SU-DHL-6 (cell line): ENCODE results near the gene SLC43A1.

Experiments
- EZH2phosphoT487 ChIP-seq: fragments of 200-600 bp; sonication (generic), shearing (Covaris generic); conservative IDR thresholded peaks from 2 replicates; pipeline ENCODE4 v1.6.1; 2018; ENCODE audit warnings: mild to moderate bottlenecking, antibody characterized with exemption, low read length, moderate library complexity, mixed read lengths
- TF ChIP-seq, protein P1 (sequence below): fragments of 200-600 bp; sonication (generic); IDR thresholded peaks from one replicate; pipeline ENCODE4 v1.5.1; 2017; ENCODE audit warnings: antibody characterized with exemption, mild to moderate bottlenecking, low read length, moderate library complexity; ENCODE audit not compliant: insufficient read depth, poor library complexity, severe bottlenecking

- no peak for TF ChIP-seq EZH2phosphoT487
- TF ChIP-seq, protein P1, sequence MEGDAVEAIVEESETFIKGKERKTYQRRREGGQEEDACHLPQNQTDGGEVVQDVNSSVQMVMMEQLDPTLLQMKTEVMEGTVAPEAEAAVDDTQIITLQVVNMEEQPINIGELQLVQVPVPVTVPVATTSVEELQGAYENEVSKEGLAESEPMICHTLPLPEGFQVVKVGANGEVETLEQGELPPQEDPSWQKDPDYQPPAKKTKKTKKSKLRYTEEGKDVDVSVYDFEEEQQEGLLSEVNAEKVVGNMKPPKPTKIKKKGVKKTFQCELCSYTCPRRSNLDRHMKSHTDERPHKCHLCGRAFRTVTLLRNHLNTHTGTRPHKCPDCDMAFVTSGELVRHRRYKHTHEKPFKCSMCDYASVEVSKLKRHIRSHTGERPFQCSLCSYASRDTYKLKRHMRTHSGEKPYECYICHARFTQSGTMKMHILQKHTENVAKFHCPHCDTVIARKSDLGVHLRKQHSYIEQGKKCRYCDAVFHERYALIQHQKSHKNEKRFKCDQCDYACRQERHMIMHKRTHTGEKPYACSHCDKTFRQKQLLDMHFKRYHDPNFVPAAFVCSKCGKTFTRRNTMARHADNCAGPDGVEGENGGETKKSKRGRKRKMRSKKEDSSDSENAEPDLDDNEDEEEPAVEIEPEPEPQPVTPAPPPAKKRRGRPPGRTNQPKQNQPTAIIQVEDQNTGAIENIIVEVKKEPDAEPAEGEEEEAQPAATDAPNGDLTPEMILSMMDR: no peak
These were observed 32.4 kb upstream of the SLC43A1 start for GRCh38 chr11:57547854-57548377.
